Fibroblast of lung (primary cell): Measurements from ENCODE around the gene COL9A2. TPM values are rescaled to one million over a fixed set of nuclear protein-coding genes. Genes with fewer than 3 reads are reported as not detected.

Experiments used
- DNase-seq, 2 donors: peaks; one replicate each; pipeline versions ENCODE4 v3.0.0 to v3.0.0-alpha.2; 2010; ENCODE audit warnings: low read depth in 2 of 2
- H2AFZ ChIP-seq: 2 replicates; pipeline ENCODE4 v1.5.1; 2012; ENCODE audit warnings: low read length, control low read depth, inconsistent platforms
- H3K27ac ChIP-seq: 2 replicates; pipeline ENCODE4 v1.5.1; 2011; ENCODE audit warnings: low read length, control low read depth; ENCODE audit not compliant: insufficient read depth
- H3K27me3 ChIP-seq: 2 replicates; pipeline ENCODE4 v1.5.1; 2011; ENCODE audit warnings: mild to moderate bottlenecking, low read length; ENCODE audit not compliant: control insufficient read depth, insufficient read depth
- H3K36me3 ChIP-seq: 2 replicates; pipeline ENCODE4 v1.5.1; 2011; ENCODE audit warnings: low read length; ENCODE audit not compliant: control insufficient read depth, insufficient read depth
- H3K4me1 ChIP-seq: 2 replicates; pipeline ENCODE4 v1.5.1; 2011; ENCODE audit warnings: low read length; ENCODE audit not compliant: control insufficient read depth, insufficient read depth; ENCODE audit errors: extremely low read depth
- H3K4me2 ChIP-seq: 2 replicates; pipeline ENCODE4 v1.5.1; 2011; ENCODE audit warnings: low read length, control low read depth; ENCODE audit not compliant: insufficient read depth; ENCODE audit errors: extremely low read depth
- H3K4me3 ChIP-seq, 4 experiments: fragments of 200-600 bp in 1 of 4; sonication (generic) in 1 of 4; replicated peaks in 1 of 4; 2 replicates each; pipeline ENCODE4 v1.5.1; 2011 to 2016; ENCODE audit warnings: low read length in 4 of 4, low read depth in 3 of 4, mild to moderate bottlenecking in 3 of 4, control low read depth in 2 of 4, inconsistent platforms in 1 of 4, mixed read lengths in 1 of 4; ENCODE audit not compliant: insufficient read depth in 1 of 4; ENCODE audit errors: control extremely low read depth in 1 of 4
- H3K79me2 ChIP-seq: 2 replicates; pipeline ENCODE4 v1.5.1; 2012; ENCODE audit warnings: mild to moderate bottlenecking, low read length, inconsistent platforms; ENCODE audit not compliant: control insufficient read depth, insufficient read depth
- H3K9ac ChIP-seq: 2 replicates; pipeline ENCODE4 v1.5.1; 2011; ENCODE audit warnings: mild to moderate bottlenecking, low read length, control low read depth; ENCODE audit not compliant: insufficient read depth
- H3K9me3 ChIP-seq: 2 replicates; pipeline ENCODE4 v1.5.1; 2012; ENCODE audit warnings: low read depth, low read length; ENCODE audit not compliant: control insufficient read depth, insufficient read depth
- H4K20me1 ChIP-seq: 2 replicates; pipeline ENCODE4 v1.5.1; 2011; ENCODE audit warnings: low read length; ENCODE audit not compliant: control insufficient read depth, insufficient read depth; ENCODE audit errors: extremely low read depth
- EZH2 ChIP-seq: IDR thresholded peaks from 2 replicates; pipeline ENCODE4 v1.5.1; 2012; ENCODE audit warnings: low read length, control low read depth, mild to moderate bottlenecking; ENCODE audit errors: missing control alignments
- polyA plus RNA-seq, 2 donors: library from polyadenylated mRNA; depleted of rRNA in 1 of 2; stranded (reverse) in 1 of 2; unstranded in 1 of 2; fragments of >200 nt; gene quantifications; 2 replicates each; pipeline ENCODE4 v1.2.1, GENCODE V29; 2011 to 2012; ENCODE audit warnings: missing spikeins in 1 of 2
- total RNA-seq: library from RNA; depleted of rRNA; stranded (reverse); fragments of >200 nt; gene quantifications from 2 replicates; pipeline ENCODE4 v1.2.1, GENCODE V29; 2014
- TF ChIP-seq, protein P1 (sequence below), 2 donors: IDR thresholded peaks in 1 of 2; conservative IDR thresholded peaks in 1 of 2; 1 replicate in 1 of 2; 2 replicates in 1 of 2; pipeline ENCODE4 v1.5.1; 2011 to 2012; ENCODE audit warnings: low read length in 2 of 2, control low read depth in 1 of 2, inconsistent platforms in 1 of 2, low read depth in 1 of 2, mild to moderate bottlenecking in 1 of 2

Gene COL9A2
- total and polyA plus RNA-seq, 2 donors (not counting 1 experiment from before 2014, with no cell fraction given), result 1.3 to 2.8 TPM

DNA sequence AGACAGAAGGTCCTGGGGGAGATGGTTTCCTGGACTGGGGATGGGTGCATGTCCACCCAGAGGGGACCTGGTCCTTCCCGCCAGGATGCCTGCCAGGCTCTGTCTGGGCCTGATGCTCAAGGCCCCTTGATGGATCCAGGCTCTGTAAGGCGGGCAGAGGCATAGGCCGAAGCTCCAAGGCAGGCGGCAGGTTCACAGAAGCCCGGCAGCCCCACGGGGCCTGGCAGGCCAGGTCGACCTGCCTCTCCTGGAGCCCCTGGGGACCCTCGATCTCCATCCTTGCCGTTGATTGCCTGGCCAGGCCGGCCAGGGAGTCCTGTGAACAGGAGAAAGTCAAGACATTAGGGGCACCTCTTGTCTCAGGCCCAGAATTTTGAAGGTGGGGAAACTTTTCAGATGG is 16.0 kb downstream of the COL9A2 start:
- no peaks in the 10 kb centered on the region for H3K4me1 ChIP-seq
- no peaks in the 10 kb centered on the region for H3K27me3 ChIP-seq
- no peak overlapping the region for H2AFZ ChIP-seq
- H3K4me3 ChIP-seq, result no peak overlapping the region
- no peak for DNase-seq
- no peak overlapping the region for H3K27ac ChIP-seq
- no peaks in the 10 kb centered on the region for H3K36me3 ChIP-seq
- H3K79me2 ChIP-seq, result no peaks in the 10 kb centered on the region
- no peak overlapping the region for H3K4me2 ChIP-seq
- no peaks in the 10 kb centered on the region for H3K9me3 ChIP-seq
- H4K20me1 ChIP-seq, result no peaks in the 10 kb centered on the region
- no peak for TF ChIP-seq EZH2
- TF ChIP-seq, protein P1, sequence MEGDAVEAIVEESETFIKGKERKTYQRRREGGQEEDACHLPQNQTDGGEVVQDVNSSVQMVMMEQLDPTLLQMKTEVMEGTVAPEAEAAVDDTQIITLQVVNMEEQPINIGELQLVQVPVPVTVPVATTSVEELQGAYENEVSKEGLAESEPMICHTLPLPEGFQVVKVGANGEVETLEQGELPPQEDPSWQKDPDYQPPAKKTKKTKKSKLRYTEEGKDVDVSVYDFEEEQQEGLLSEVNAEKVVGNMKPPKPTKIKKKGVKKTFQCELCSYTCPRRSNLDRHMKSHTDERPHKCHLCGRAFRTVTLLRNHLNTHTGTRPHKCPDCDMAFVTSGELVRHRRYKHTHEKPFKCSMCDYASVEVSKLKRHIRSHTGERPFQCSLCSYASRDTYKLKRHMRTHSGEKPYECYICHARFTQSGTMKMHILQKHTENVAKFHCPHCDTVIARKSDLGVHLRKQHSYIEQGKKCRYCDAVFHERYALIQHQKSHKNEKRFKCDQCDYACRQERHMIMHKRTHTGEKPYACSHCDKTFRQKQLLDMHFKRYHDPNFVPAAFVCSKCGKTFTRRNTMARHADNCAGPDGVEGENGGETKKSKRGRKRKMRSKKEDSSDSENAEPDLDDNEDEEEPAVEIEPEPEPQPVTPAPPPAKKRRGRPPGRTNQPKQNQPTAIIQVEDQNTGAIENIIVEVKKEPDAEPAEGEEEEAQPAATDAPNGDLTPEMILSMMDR (conservative IDR thresholded peaks at IDR 0.05 in 1 of 2, IDR thresholded peaks at IDR 0.05 in 1 of 2; ENCODE audit: low read depth in 1 of 2, low read length in 2 of 2), result no peak
- no peak overlapping the region for H3K9ac ChIP-seq

- H3K4me2 ChIP-seq, result no peak overlapping the region
- no peak overlapping the region for H2AFZ ChIP-seq
- no peak for DNase-seq
- H3K4me3 ChIP-seq, result no peak overlapping the region
- H3K9me3 ChIP-seq, result no peaks in the 10 kb centered on the region
- H3K36me3 ChIP-seq, result no peaks in the 10 kb centered on the region
- H4K20me1 ChIP-seq, result no peaks in the 10 kb centered on the region
- H3K27me3 ChIP-seq, result no peaks in the 10 kb centered on the region
- H3K4me1 ChIP-seq, result no peaks in the 10 kb centered on the region
- H3K27ac ChIP-seq, result no peak overlapping the region
- no peak overlapping the region for H3K9ac ChIP-seq
- TF ChIP-seq, protein P1 (conservative IDR thresholded peaks at IDR 0.05 in 1 of 2, IDR thresholded peaks at IDR 0.05 in 1 of 2; ENCODE audit: low read depth in 1 of 2, low read length in 2 of 2), result no peak
- TF ChIP-seq EZH2, result no peak
- H3K79me2 ChIP-seq, result no peaks in the 10 kb centered on the region
Measured at GRCh38 chr1:40300651-40301050, 16.4 kb downstream of the COL9A2 start.

DNA sequence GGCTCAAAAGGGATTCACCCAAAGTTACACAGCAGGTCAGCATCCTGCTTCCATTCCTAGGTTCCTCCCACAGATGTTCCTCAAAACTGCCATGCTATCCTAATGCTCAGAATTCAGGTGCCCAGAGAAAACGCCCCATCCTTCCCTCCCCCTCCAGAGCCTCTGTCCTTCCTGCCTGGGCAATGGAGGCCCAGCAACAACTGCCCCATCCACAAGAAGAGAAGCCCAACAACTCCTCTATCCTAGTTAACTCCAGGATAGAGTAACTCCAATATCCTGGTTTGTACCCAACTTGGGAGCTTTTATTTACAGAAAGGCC is 16.9 kb downstream of the COL9A2 start:
- H3K9me3 ChIP-seq, result no peaks in the 10 kb centered on the region
- H3K79me2 ChIP-seq, result no peaks in the 10 kb centered on the region
- H3K9ac ChIP-seq, result no peak overlapping the region
- no peaks in the 10 kb centered on the region for H3K4me1 ChIP-seq
- H3K27me3 ChIP-seq, result no peaks in the 10 kb centered on the region
- H3K4me2 ChIP-seq, result no peak overlapping the region
- DNase-seq, result no peak
- H3K4me3 ChIP-seq, result no peak overlapping the region
- H4K20me1 ChIP-seq, result no peaks in the 10 kb centered on the region
- H2AFZ ChIP-seq, result no peak overlapping the region
- H3K36me3 ChIP-seq, result no peaks in the 10 kb centered on the region
- H3K27ac ChIP-seq, result no peak overlapping the region
- TF ChIP-seq, protein P1 (conservative IDR thresholded peaks at IDR 0.05 in 1 of 2, IDR thresholded peaks at IDR 0.05 in 1 of 2; ENCODE audit: low read depth in 1 of 2, low read length in 2 of 2), result no peak
- no peak for TF ChIP-seq EZH2
